Ovary (tissue), 9 donors: ENCODE results near the gene NOX1. TPM values are rescaled to one million over a fixed set of nuclear protein-coding genes. Genes with fewer than 3 reads are reported as not detected.

Experiments
- DNase-seq, 5 donors: peaks; one replicate each; pipeline ENCODE4 v3.0.0-alpha.2; 2019 to 2020
- H3K27ac ChIP-seq, 2 donors: fragments of 200-600 bp; one replicate each; pipeline versions ENCODE4 v1.5.1 to v1.8.0; 2019 to 2022
- H3K27me3 ChIP-seq: fragments of 200-600 bp; one replicate; pipeline ENCODE4 v1.8.0; 2022
- H3K36me3 ChIP-seq: fragments of 200-600 bp; sonication (generic); one replicate; pipeline ENCODE4 v1.5.1; 2019
- H3K4me1 ChIP-seq: one replicate; pipeline ENCODE4 v1.8.1; 2013; ENCODE audit warnings: mild to moderate bottlenecking, moderate library complexity; ENCODE audit not compliant: insufficient read depth
- H3K4me3 ChIP-seq: fragments of 200-600 bp; sonication (generic); one replicate; pipeline ENCODE4 v1.5.1; 2017
- H3K9me3 ChIP-seq, 2 donors: fragments of 200-600 bp in 1 of 2; sonication (generic) in 1 of 2; one replicate each; pipeline versions ENCODE4 v1.5.1 to v1.8.1; 2013 to 2019; ENCODE audit warnings: mild to moderate bottlenecking in 1 of 2, moderate library complexity in 1 of 2
- EP300 ChIP-seq: sonication (generic); formaldehyde crosslinking; IDR thresholded peaks from one replicate; pipeline ENCODE4 v1.6.1; 2017; ENCODE audit warnings: antibody characterized with exemption
- POLR2A ChIP-seq: fragments of 450-650 bp; IDR thresholded peaks from one replicate; pipeline ENCODE4 v1.6.1; 2017; ENCODE audit warnings: antibody characterized with exemption, mild to moderate bottlenecking, moderate library complexity
- WGBS, 3 donors: extraction: QIAGEN DNeasy Blood & Tissue Kit in 1 of 3; methylation state at CpG; one replicate each; pipeline versions ENCODE4 v1.1.5 to v1.1.7; 2013 to 2017; 5-methylcytosine and 5-hydroxymethylcytosine counted together
- intact Hi-C, 4 donors: fragments of 100-400 bp; cut with DNase I; formaldehyde crosslinking; loops; one replicate each; pipeline versions ENCODE4 v1.11.0 to v1.15.1; 2022 to 2023
- polyA plus RNA-seq, 2 donors: library from polyadenylated mRNA; stranded (reverse); fragments of 200-250 nt in 1 of 2; fragments of 350-450 nt in 1 of 2; fragmentation: Illumina TruSeq in 1 of 2; extraction: RNeasy Lipid Tissue Mini Kit (QIAGEN cat#74804) in 1 of 2; gene quantifications; one replicate each; pipeline ENCODE4 v1.2.3, GENCODE V29; 2013 to 2014
- total RNA-seq, 7 donors: library from RNA; depleted of rRNA in 2 of 7; stranded (reverse); fragments of >200 nt in 2 of 7; fragmentation: NEBNext Ultra II Directional in 3 of 7; extraction: Animal tissue kit (Norgen Biotek cat#: 25700) in 3 of 7; gene quantifications; one replicate each; pipeline versions ENCODE4 v1.1.0 to v1.2.4, GENCODE V29; 2016 to 2023
- TF ChIP-seq, protein P1 (sequence below), 3 donors: fragments of 450-650 bp in 2 of 3; fragments of 200-600 bp in 1 of 3; IDR thresholded peaks; one replicate each; pipeline versions ENCODE4 v1.5.1 to v1.8.0; 2016 to 2022; ENCODE audit warnings: antibody characterized with exemption in 3 of 3, mild to moderate bottlenecking in 1 of 3
- donor health status: DM: no; HTN: no; CAD: no; lungs with moderate emphysema.
- donor health status: DM: no; HTN: no; CAD: no.
- donor health status: Bipolar disorder and iron deficiency.
- donor health status: DM: yes; HTN: yes; CAD: no.
- donor health status: DM: no; HTN: no; CAD: no.
- donor health status: DM: yes; HTN: yes; CAD: no.

NOX1 gene
- total and polyA plus RNA-seq, 9 donors = 0.06 to 0.28 TPM; not detected in 7

DNA sequence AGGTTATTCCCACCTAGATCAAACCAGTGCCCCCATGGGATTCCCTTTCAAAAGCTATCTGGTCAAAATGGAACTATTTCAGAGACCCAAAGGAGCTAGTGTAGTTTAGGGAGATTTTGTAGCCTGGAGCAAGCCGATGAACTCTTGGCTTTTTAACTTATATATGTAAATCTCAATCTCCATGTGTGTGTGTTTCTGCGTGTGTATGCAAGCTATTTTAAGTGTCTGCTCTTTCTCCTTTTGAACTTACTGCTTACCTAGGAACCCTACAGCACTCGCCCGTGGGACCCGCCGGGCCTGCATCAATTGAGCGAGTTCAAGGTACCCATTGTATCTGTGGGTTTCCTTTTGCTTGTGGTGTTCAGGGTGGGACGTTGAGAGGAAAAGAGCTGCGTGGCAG is 43.6 kb downstream of the NOX1 start:
- 88 to 91% (median 89%) methylated on average over 9 of the region's 9 CpGs for WGBS, 3 donors
- H3K27ac ChIP-seq = no peak overlapping the region
- no peaks in the 10 kb centered on the region for H3K4me1 ChIP-seq
- H3K4me3 ChIP-seq = no peak overlapping the region
- H3K9me3 ChIP-seq = no peaks in the 10 kb centered on the region
- DNase-seq = no peak
- intact Hi-C loops = no loop called here
- H3K27me3 ChIP-seq = no peaks in the 10 kb centered on the region
- H3K36me3 ChIP-seq = no peaks in the 10 kb centered on the region
- TF ChIP-seq, protein P1, sequence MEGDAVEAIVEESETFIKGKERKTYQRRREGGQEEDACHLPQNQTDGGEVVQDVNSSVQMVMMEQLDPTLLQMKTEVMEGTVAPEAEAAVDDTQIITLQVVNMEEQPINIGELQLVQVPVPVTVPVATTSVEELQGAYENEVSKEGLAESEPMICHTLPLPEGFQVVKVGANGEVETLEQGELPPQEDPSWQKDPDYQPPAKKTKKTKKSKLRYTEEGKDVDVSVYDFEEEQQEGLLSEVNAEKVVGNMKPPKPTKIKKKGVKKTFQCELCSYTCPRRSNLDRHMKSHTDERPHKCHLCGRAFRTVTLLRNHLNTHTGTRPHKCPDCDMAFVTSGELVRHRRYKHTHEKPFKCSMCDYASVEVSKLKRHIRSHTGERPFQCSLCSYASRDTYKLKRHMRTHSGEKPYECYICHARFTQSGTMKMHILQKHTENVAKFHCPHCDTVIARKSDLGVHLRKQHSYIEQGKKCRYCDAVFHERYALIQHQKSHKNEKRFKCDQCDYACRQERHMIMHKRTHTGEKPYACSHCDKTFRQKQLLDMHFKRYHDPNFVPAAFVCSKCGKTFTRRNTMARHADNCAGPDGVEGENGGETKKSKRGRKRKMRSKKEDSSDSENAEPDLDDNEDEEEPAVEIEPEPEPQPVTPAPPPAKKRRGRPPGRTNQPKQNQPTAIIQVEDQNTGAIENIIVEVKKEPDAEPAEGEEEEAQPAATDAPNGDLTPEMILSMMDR (IDR thresholded peaks at IDR 0.05) = no peak
- TF ChIP-seq EP300 (no peak), POLR2A (no peak)

- TF ChIP-seq POLR2A (no peak), EP300 (no peak)
- TF ChIP-seq, protein P1 (IDR thresholded peaks at IDR 0.05) = no peak
- Histone ChIP-seq H3K27ac (no peak overlapping the region), H3K4me1 (no peaks in the 10 kb centered on the region), H3K4me3 (no peak overlapping the region), H3K36me3 (no peaks in the 10 kb centered on the region), H3K27me3 (no peaks in the 10 kb centered on the region), H3K9me3 (no peaks in the 10 kb centered on the region)
- WGBS, 3 donors = 80 to 87% (median 83%) methylated on average over 5 of the region's 5 CpGs
- no peak for DNase-seq
- intact Hi-C loops = no loop called here
Observed at GRCh38 chrX:100830143-100830542, 44.0 kb downstream of the NOX1 start.

GRCh38 chrX:100829730-100830129 is 44.4 kb downstream of the NOX1 start:
- no peak for TF ChIP-seq POLR2A
- TF ChIP-seq, protein P1 (IDR thresholded peaks at IDR 0.05) = no peak
- no peak for TF ChIP-seq EP300
- 64 to 81% (median 71%) methylated on average over 2 of the region's 2 CpGs for WGBS, 3 donors
- no peak overlapping the region for H3K27ac ChIP-seq
- H3K4me3 ChIP-seq = no peak overlapping the region
- no peaks in the 10 kb centered on the region for H3K27me3 ChIP-seq
- H3K4me1 ChIP-seq = no peaks in the 10 kb centered on the region
- intact Hi-C loops = no loop called here
- no peaks in the 10 kb centered on the region for H3K9me3 ChIP-seq
- no peaks in the 10 kb centered on the region for H3K36me3 ChIP-seq
- no peak for DNase-seq

DNA sequence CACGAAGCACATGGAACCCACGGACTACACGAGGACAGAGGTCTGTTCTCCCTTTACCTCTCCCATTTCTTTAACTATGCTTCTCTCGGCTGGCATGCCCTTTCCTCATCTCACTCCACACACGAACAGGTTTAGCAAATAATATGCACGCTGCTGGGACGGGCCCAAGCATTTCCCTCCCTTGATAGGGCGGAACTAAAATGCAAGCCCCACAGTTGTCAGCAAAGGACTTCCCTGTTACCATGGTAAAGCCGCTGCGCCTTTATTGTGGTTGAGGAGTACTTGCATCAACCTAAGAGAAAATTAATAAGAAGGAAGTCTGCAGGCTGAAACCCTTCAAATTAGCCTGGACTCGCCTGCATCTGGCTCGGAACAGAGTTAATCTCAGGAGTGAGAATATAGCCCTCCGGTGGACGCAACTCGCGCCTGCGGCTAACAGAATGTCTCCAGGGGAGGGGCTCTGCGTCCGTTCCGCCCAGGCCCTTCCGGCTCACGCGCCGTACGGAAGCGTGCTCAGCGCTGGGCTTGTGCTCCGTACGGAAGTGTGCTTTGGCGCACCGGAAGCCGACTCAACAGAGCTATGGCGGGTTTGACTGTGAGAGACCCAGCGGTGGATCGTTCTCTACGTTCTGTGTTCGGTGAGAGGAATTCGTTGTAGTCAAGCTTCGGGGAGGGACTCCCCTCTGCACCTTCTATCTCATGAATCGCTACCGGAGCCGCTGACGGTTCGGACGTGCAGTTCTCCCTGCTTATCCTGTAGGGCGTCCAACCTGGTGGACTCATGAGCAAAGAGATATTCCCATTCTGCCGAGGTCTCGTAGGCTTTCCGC is 54.1 kb downstream of the NOX1 start, which contains the start of gene CSTF2:
Gene CSTF2, plus strand, starts transcription at position 555 of the 830 bp plus-strand sequence. Its CDS starts 26 bp downstream, at position 581.
- intact Hi-C loops = loop anchor here in 1 of 4 donors (2.0 kb wide), 1 partner anchor 21 kb away; no protein-coding TSS in a partner anchor
- peak within 1 kb of the TSS; percentile 52 for H3K4me3 ChIP-seq
- DNase-seq = peak; percentile 72 to 85 (median 77)
- H3K36me3 ChIP-seq = no peaks in the 10 kb centered on the region
- H3K4me1 ChIP-seq = no peaks in the 10 kb centered on the region
- TF ChIP-seq POLR2A (no peak), EP300 (no peak)
- TF ChIP-seq, protein P1 (IDR thresholded peaks at IDR 0.05) = no peak
- H3K27me3 ChIP-seq = no peaks in the 10 kb centered on the region
- no peak within 1 kb of the TSS for H3K27ac ChIP-seq
- 38 to 52% (median 43%) methylated on average over 48 to 49 of the region's 49 CpGs for WGBS, 3 donors
- H3K9me3 ChIP-seq = no peaks in the 10 kb centered on the region
